Measurements from ENCODE around the gene TIPARP. TPM values are rescaled to one million over a fixed set of nuclear protein-coding genes. Genes with fewer than 3 reads are reported as not detected.

TIPARP gene
- total and polyA plus RNA-seq, 2 of the 8 experiments (the other 6 are each of a cell fraction or from before 2014, with no cell fraction given), result 1.6 to 5.8 TPM

DNA sequence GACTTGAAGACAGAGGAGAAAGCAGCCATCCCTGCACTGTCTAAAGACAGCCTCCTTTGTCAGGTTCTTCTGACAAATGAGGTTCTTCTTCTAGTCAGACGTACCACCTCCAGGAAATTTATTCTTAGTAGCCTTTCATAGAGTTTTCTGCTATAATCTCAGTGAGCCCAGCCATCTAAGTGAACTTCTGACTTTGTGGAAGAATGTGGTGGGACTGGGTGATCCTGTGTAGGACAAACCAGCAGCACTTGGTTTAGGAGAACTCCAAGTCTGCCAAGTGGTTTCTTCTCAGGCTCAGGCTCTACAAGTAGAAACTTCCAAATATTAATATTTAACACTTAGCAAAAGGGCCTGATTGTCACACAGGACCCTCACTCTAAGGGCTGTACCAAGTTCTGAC is 52.1 kb downstream of the TIPARP start:
- Histone ChIP-seq H2BK120ac (replicated peaks; ENCODE audit: low read depth, low read length) (no peak overlapping the region), H2BK5ac (ENCODE audit: low read depth, low read length) (no peak overlapping the region), H3K4me1 (replicated peaks in 1 of 4; ENCODE audit: control insufficient read depth in 3 of 4, insufficient read depth in 4 of 4, low read length in 3 of 4) (peaks cover 0 to 7% (median 0%) of the 10 kb centered on the region in 4 experiments; a peak in 1 of 7 replicates), H3K23me2 (ENCODE audit: low read depth, low read length) (no peaks in the 10 kb centered on the region), H3K36me3 (ENCODE audit: control insufficient read depth in 2 of 4, insufficient read depth in 4 of 4, low read length in 3 of 4) (no peaks in the 10 kb centered on the region), H2BK15ac (ENCODE audit: low read length) (no peak overlapping the region), H4K20me1 (replicated peaks in 1 of 2; ENCODE audit: control insufficient read depth in 1 of 2, insufficient read depth in 2 of 2, low read length in 2 of 2) (no peaks in the 10 kb centered on the region), H4K8ac (ENCODE audit: extremely low read depth, insufficient read depth, low read length) (no peak overlapping the region), H2AFZ (ENCODE audit: low read length) (no peak overlapping the region), H2BK20ac (ENCODE audit: low read length) (no peak overlapping the region), H3K4me3 (ENCODE audit: extremely low read depth in 1 of 4, insufficient read depth in 2 of 4, low read depth in 3 of 4, low read length in 4 of 4) (no peak overlapping the region), H3K14ac (ENCODE audit: insufficient read length) (no peak overlapping the region), H2BK12ac (ENCODE audit: low read depth, low read length) (no peak overlapping the region), H3K9ac (replicated peaks in 1 of 4; ENCODE audit: extremely low read depth in 1 of 4, low read depth in 3 of 4, low read length in 3 of 4) (no peak overlapping the region), H3K23ac (ENCODE audit: insufficient read length) (no peak overlapping the region), H2AK5ac (ENCODE audit: low read depth, low read length) (no peak overlapping the region), H3K27me3 (replicated peaks in 1 of 4; ENCODE audit: control insufficient read depth in 3 of 4, extremely low read depth in 1 of 4, insufficient read depth in 3 of 4, low read length in 3 of 4) (no peaks in the 10 kb centered on the region), H3K4me2 (ENCODE audit: insufficient read depth in 1 of 2, low read depth in 2 of 2, low read length in 2 of 2) (no peak overlapping the region), H3K4ac (replicated peaks; ENCODE audit: insufficient read length, low read depth, low read length) (no peak overlapping the region), H3K79me2 (ENCODE audit: control insufficient read depth in 1 of 2, insufficient read depth in 2 of 2, low read length in 2 of 2) (no peaks in the 10 kb centered on the region), H3K27ac (ENCODE audit: low read depth, low read length) (no peak overlapping the region), H3K9me3 (ENCODE audit: insufficient read depth in 2 of 2, low read depth in 1 of 2, low read length in 1 of 2) (no peaks in the 10 kb centered on the region), H4K5ac (ENCODE audit: insufficient read length, low read depth, low read length) (no peak overlapping the region), H3K18ac (ENCODE audit: extremely low read depth, low read length) (no peak overlapping the region), H3K79me1 (ENCODE audit: low read depth, low read length) (no peaks in the 10 kb centered on the region), H4K91ac (replicated peaks; ENCODE audit: insufficient read length, low read length) (no peak overlapping the region), H3K56ac (replicated peaks; ENCODE audit: insufficient read length, low read depth, low read length) (no peak overlapping the region)
- CTCF ChIA-PET (ENCODE audit: partially characterized antibody), result no interaction called here
- TF ChIP-seq EGR1 (IDR thresholded peaks at IDR 0.05; ENCODE audit: borderline replicate concordance, low read depth, low read length), result no peak
- no peak for TF ChIP-seq POLR2AphosphoS5 (IDR thresholded peaks at IDR 0.05; ENCODE audit: low read depth, low read length)
- no peak for TF ChIP-seq CREB1 (IDR thresholded peaks at IDR 0.05)
- TF ChIP-seq ASH2L (IDR thresholded peaks at IDR 0.05; ENCODE audit: low read length), result no peak
- TF ChIP-seq MAX (IDR thresholded peaks at IDR 0.05), result no peak
- no peak for TF ChIP-seq JUND (IDR thresholded peaks at IDR 0.05; ENCODE audit: low read length)
- TF ChIP-seq BRCA1 (IDR thresholded peaks at IDR 0.05; ENCODE audit: low read depth, low read length), result no peak
- no peak for TF ChIP-seq SP1 (IDR thresholded peaks at IDR 0.05; ENCODE audit: low read depth, low read length)
- no peak for TF ChIP-seq HDAC6 (IDR thresholded peaks at IDR 0.05; ENCODE audit: low read depth, low read length)
- no peak for TF ChIP-seq EP300 (IDR thresholded peaks at IDR 0.05; ENCODE audit: borderline replicate concordance in 1 of 2, low read depth in 2 of 2, low read length in 2 of 2)
- TF ChIP-seq RXRA (IDR thresholded peaks at IDR 0.05; ENCODE audit: insufficient read depth, low read depth, low read length), result no peak
- DNase-seq (ENCODE audit: low read depth in 1 of 2, low spot score in 2 of 2) (no peak), FAIRE-seq (no peak)
- WGBS, 2 experiments (ENCODE audit: extremely low coverage in 1 of 2, insufficient coverage in 1 of 2, insufficient read length in 1 of 2, insufficient replicate concordance in 2 of 2, low coverage in 1 of 2, low lambda C conversion rate in 2 of 2, missing lambda C conversion rate in 1 of 2), result 87% methylated on average over 1 of the region's 1 CpG; no CpG with 5 or more reads in 1 of the 2 experiments
- POLR2A ChIA-PET (ENCODE audit: partially characterized antibody), result no interaction called here
